K562 (cell line): ENCODE data around the gene SLC12A1.

Experiments used
- MAZ ChIP-seq, 2 experiments: fragments of 450-650 bp in 1 of 2; sonication (generic) in 1 of 2; formaldehyde crosslinking; IDR thresholded peaks in 1 of 2; conservative IDR thresholded peaks in 1 of 2; 2 replicates each; pipeline versions ENCODE4 v1.4.0 to v1.5.0; 2020; ENCODE audit warnings: mild to moderate bottlenecking in 1 of 2, missing genetic modification reagents in 1 of 2
- NCOA1 ChIP-seq: fragments of 450-650 bp; IDR thresholded peaks from 2 replicates; pipeline ENCODE4 v1.6.1; 2016; ENCODE audit warnings: low read depth
- YY1 ChIP-seq, 3 experiments: IDR thresholded peaks; 2 replicates each; pipeline ENCODE4 v1.6.1; 2011; ENCODE audit warnings: low read length in 2 of 3, mild to moderate bottlenecking in 2 of 3, moderate library complexity in 2 of 3, borderline replicate concordance in 1 of 3, control low read depth in 1 of 3, low read depth in 1 of 3; ENCODE audit not compliant: insufficient read depth in 3 of 3, insufficient replicate concordance in 2 of 3, control insufficient read depth in 1 of 3, insufficient read length in 1 of 3; ENCODE audit errors: extremely low read depth in 1 of 3
- ZBTB33 ChIP-seq: sonication (generic); formaldehyde crosslinking; IDR thresholded peaks from 2 replicates; pipeline ENCODE4 v1.8.1; 2023; ENCODE audit warnings: mild to moderate bottlenecking, missing genetic modification reagents
- ZNF699 ChIP-seq: fragments of 250-450 bp; sonication (Bioruptor Pico); IDR thresholded peaks from 2 replicates; pipeline ENCODE4 v1.8.0; 2021; ENCODE audit warnings: mild to moderate bottlenecking, moderate library complexity; ENCODE audit not compliant: insufficient replicate concordance
- TF ChIP-seq, protein P1 (sequence below), 2 experiments: fragments of 450-650 bp in 1 of 2; sonication (generic) in 1 of 2; formaldehyde crosslinking; conservative IDR thresholded peaks; 2 replicates each; pipeline versions ENCODE4 v1.4.0 to v1.8.1; 2020 to 2022; ENCODE audit warnings: mild to moderate bottlenecking in 1 of 2, missing genetic modification reagents in 1 of 2
- TF ChIP-seq, protein P2 (sequence below): fragments of 200-800 bp; sonication (Bioruptor generic); IDR thresholded peaks from 2 replicates; pipeline ENCODE4 v1.6.1; 2017; ENCODE audit warnings: missing genetic modification characterization, missing compliant biosample characterization
- TF ChIP-seq, protein P3 (sequence below), 2 experiments: fragments of 250-450 bp in 1 of 2; fragments of 450-650 bp in 1 of 2; sonication (Bioruptor Pico) in 1 of 2; IDR thresholded peaks; 2 replicates each; pipeline versions ENCODE4 v1.6.1 to v1.8.0; 2016 to 2021; ENCODE audit warnings: mild to moderate bottlenecking in 2 of 2, moderate library complexity in 2 of 2, missing compliant biosample characterization in 1 of 2, missing genetic modification characterization in 1 of 2

DNA sequence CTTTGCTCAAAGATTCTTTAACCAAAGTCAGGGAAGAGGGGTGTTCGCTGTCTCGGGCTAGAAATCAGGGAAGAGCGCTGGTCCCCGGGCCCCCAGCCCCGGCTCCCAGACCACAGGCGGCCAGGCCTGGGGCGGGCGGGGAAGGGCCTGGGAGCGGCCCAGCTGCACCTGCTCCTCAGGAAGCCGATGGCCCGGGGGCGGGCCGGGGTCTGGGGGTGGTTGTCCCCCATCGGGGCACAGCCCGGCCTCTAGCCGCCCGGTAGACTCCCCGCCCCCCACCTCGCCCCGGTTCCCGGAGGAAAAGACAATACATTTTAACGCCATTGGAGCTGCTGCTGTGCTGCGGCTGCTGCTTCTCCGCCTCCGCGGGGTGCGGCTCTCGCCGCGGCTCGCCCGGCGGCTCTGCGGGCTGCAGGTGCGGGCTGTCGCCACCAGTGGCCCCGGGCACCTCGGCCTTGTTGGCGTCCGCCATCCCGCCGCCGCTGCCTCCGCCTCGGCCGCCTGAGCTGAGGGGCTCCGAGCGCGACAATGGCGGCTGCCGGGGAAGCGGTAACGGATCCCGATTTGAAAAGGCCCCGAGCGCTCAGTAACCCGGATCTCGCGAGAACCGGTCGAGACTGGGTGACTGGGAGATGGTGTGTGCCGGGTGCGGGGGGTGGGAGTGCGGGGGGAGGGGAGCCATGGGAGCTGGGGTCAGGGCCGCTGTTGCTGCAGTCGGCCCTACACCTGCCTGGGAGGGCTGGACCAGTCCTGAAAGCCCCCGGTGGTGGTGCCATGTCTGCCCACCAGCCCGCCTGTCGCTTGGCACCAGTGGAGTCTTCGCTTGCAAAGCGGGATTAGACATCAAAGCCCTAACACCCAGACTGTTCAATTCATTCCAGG lies 28.1 kb upstream of the SLC12A1 start, which contains the start of gene MYEF2:
- TF ChIP-seq ZNF699 (CRISPR knock-in tag) (no peak), YY1 (IDR thresholded peaks at IDR 0.05; ENCODE audit: borderline replicate concordance in 1 of 3, control insufficient read depth in 1 of 3, extremely low read depth in 1 of 3, insufficient read depth in 3 of 3, insufficient read length in 1 of 3, insufficient replicate concordance in 2 of 3, low read depth in 1 of 3, low read length in 2 of 3) (peak in 2 of 3 experiments; percentile 49 to 50), ZBTB33 (CRISPR knock-in tag) (no peak), NCOA1 (no peak), MAZ (CRISPR knock-in tag; conservative IDR thresholded peaks at IDR 0.05 in 1 of 2, IDR thresholded peaks at IDR 0.05 in 1 of 2) (no peak)
- TF ChIP-seq, protein P1, sequence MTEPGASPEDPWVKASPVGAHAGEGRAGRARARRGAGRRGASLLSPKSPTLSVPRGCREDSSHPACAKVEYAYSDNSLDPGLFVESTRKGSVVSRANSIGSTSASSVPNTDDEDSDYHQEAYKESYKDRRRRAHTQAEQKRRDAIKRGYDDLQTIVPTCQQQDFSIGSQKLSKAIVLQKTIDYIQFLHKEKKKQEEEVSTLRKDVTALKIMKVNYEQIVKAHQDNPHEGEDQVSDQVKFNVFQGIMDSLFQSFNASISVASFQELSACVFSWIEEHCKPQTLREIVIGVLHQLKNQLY (CRISPR knock-in tag; conservative IDR thresholded peaks at IDR 0.05), result no peak
- TF ChIP-seq, protein P2, sequence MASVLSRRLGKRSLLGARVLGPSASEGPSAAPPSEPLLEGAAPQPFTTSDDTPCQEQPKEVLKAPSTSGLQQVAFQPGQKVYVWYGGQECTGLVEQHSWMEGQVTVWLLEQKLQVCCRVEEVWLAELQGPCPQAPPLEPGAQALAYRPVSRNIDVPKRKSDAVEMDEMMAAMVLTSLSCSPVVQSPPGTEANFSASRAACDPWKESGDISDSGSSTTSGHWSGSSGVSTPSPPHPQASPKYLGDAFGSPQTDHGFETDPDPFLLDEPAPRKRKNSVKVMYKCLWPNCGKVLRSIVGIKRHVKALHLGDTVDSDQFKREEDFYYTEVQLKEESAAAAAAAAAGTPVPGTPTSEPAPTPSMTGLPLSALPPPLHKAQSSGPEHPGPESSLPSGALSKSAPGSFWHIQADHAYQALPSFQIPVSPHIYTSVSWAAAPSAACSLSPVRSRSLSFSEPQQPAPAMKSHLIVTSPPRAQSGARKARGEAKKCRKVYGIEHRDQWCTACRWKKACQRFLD, result no peak
- TF ChIP-seq, protein P3, sequence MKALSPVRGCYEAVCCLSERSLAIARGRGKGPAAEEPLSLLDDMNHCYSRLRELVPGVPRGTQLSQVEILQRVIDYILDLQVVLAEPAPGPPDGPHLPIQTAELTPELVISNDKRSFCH (CRISPR knock-in tag; IDR thresholded peaks at IDR 0.05), result no peak
- TF ChIP-seq, protein P3 (tag; IDR thresholded peaks at IDR 0.05), result no peak
